ENCODE results near the gene FHAD1.
"Not testable (repeated sequence)": the region's sequence is repeated elsewhere in the genome, so short reads cannot be mapped to it uniquely, and the experiment has no call there.

FHAD1 gene

GRCh38 chr1:15350151-15350550 is 103.1 kb downstream of the FHAD1 start:
- no peak for DNase-seq

DNA sequence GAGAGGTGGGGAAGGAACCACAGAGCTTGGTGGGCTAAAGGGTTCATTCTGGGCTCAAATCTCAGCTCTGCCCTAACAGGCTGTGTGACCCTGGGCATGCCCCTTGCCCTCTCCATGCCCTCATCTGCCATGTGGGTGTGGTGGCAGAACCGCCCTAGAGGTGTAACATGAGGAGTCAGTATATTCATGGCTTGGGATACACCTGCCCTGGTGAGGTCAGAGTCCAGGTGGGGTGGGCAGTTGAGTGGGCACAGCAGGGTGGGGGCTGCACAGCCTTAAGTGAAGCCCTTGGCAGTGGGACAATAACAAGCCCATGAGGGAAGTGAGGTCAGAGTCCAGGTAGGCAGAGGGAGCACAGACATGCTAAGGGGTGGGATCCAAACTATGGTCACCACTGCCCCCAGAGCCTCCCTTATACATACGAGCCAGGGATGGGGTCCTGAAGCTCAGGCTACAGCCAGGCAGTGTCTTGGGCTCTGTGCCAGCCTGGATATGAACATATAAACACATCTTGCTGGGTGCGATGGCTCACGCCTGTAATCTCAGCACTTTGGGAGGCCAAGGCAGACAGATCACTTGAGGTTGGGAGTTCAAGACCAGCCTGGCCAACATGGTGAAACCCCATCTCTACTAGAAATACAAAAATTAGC is 103.7 kb downstream of the FHAD1 start:
- DNase-seq = no peak

DNA sequence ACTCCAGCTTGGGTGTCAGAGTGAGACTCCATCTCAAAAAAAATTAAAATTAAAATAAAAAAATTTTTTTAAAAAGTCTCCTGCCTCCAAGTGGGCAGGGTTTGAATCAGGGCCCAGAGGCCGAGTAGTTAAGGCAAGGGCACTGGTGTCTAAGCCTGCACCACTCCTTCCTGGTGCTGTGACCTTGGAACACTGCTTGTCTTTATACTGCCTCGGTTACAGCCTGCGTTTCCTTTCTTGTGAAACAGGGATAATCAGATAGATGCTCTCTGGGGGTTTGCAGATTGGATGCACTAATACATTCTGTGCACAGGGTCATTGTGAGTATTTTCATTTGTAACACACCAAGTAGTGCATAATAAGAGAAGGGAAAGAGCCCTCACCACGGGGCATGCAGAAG is 104.3 kb downstream of the FHAD1 start:
- no peak for DNase-seq

GRCh38 chr1:15352128-15352957 is 105.3 kb downstream of the FHAD1 start:
- DNase-seq = no peak

GRCh38 chr1:15353839-15354579 is 107.0 kb downstream of the FHAD1 start:
- no peak for DNase-seq

GRCh38 chr1:15354580-15354965 is 107.5 kb downstream of the FHAD1 start:
- DNase-seq = no peak

DNA sequence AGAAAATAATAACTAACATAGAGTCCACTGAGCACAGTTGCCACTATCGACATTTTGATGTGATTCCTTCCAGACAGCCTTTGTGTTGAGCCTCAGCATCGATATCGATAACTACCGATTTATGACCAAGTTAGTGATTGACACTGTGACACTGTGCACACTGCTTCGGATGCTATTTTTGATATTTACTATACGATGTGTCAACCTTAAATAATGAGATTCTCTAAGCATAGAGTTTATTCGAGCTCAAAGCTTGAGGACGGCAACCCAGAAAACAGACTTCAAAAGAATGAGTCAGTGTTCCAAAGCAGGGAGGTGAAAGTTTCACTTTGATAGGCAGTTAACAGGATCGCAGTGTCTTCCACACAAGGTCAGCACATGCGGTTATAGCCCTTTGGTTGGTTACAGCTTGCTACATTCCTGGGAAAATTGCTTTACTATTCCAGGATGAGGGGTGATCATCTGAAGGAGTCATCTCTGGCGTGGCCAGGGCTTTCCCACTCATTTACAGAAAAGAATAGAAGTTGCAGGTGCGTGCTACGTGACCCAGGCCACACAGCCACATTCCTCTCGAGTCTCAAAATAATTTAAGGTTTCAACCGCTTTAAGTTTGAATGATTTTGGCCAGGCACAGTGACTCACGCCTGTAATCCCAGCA is 109.1 kb downstream of the FHAD1 start:
- no peak for DNase-seq

DNA sequence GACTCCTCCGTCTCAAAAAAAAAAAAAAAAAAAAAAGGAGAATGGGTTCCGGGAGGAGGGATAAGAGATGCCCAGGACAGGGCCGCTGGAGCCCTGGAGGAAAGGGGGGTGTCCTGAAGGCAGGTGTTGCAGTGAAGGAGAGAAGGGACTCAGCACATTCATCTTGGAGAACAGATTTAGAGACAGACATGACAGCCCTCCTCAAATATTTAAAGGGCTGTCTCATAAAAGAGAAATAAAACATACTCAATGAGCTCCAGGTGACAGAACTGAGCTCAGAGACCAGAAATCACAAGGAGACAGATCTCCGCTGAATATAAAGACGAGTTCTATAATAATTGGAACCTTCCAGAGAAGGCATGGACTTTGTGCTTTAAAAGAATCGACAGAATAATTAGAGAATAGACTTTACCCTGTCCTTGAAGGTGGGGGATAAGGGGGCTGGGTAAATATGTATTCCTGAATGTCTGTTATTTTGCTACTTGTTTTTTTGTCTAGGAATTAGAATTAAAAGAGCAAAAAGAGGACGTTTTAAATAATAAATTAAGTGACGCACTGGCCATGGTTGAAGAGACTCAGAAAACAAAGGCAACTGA is 110.7 kb downstream of the FHAD1 start:
- no peak for DNase-seq

GRCh38 chr1:15358565-15359133 is 111.6 kb downstream of the FHAD1 start:
- no peak for DNase-seq

GRCh38 chr1:15360700-15361099 is 113.7 kb downstream of the FHAD1 start:
- DNase-seq = no peak

- DNase-seq = no peak
Measured at GRCh38 chr1:15362096-15362736, 115.2 kb downstream of the FHAD1 start.

DNA sequence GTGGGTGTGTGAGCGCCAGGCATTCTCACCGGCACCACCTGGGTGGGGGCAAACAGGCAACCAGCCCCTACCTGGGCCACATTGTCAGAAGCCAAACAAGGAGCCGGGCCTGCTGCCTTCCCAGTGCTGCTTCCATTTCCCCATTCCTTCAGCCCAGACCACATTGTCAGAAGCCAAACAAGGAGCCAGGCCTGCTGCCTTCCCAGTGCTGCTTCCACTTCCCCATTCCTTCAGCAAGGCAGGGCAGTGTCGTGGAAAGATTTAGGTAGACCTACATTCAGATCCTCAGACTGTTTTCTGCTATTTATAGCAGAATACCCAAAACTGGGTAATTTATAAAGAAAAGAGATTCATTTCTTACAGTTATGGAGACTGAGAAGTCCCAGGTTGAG is 115.7 kb downstream of the FHAD1 start:
- no peak for DNase-seq

DNA sequence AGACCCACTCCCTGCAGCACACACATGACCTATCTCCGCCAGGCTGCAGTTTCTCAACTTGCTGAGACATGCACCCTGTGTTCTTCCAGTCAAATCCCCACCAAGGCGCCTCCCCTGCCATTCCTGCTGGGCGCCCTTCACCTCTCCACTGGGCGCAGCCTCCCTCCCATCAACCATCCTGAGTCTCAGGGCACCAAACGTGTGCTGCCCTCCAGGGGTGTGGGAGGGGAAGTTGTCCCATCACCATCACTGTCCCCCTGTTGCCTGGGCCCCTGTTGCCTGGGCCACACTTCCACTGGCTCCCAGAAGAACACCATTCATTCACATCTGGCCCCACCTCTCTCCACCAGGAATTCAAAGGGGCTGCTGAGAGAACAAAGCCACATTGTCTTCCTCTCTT is 117.7 kb downstream of the FHAD1 start:
- DNase-seq = no peak

- no peak for DNase-seq
Measured at GRCh38 chr1:15368888-15369287, 121.9 kb downstream of the FHAD1 start.

GRCh38 chr1:15370268-15370667 is 123.2 kb downstream of the FHAD1 start:
- DNase-seq = no peak

DNA sequence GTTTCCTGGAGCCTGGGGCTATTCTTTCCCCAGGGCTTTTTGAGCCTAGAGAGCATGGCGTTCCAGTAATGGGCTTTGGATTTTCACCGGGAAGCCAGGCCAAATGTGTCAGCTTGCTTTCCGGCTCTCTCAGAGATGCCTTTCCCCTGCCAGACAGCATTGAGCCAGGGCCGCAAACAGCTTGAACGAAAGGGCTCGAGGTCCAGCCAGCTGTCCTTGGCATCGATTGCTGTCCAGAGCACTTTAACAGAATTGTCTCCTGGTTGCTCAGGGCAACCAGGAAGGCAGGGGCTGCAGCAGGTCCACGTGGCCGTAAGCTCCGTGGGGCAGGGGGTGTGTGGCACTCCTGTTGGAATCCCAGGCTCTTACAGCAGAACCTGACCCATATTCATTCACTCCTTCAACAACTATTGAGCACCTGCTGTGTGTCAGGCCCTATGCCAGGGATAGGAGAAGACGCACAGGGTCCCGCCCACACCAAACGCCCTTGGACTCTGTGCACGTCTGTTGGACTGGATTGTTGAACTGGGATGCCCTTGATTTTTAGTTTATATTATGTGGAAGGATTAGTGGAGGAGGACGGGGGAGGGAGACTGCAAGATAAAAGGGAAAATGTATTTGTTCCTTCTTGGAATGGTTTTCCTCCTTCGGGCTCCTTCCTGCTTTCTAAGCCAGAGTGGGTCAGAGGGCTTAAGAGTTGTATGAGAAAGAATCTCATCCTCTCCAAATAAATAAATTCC is 123.9 kb downstream of the FHAD1 start:
- DNase-seq = no peak

GRCh38 chr1:15371610-15372545 is 124.9 kb downstream of the FHAD1 start:
- DNase-seq = no peak

- no peak for DNase-seq
Measured at GRCh38 chr1:15378729-15379128, 131.7 kb downstream of the FHAD1 start.

GRCh38 chr1:15379151-15379550 is 132.1 kb downstream of the FHAD1 start:
- DNase-seq = not testable (repeated sequence)

All from activated T-cell treated with anti-CD3 and anti-CD28 coated beads for 4 hours (primary cell).